Stimulated activated CD4-positive, alpha-beta T cell treated with anti-CD3 and anti-CD28 coated beads, TNF-alpha, amount 100 ng/mL, for 24 hours (primary cell): ENCODE results near the gene HDAC4.

Experiments used
- DNase-seq, 3 experiments: peaks; one replicate each; pipeline ENCODE4 v3.0.0-alpha.2; 2020; ENCODE audit warnings: low read depth in 3 of 3

Gene HDAC4

GRCh38 chr2:239141021-239141760 lies 259.6 kb downstream of the HDAC4 start:
- no peak for DNase-seq

DNA sequence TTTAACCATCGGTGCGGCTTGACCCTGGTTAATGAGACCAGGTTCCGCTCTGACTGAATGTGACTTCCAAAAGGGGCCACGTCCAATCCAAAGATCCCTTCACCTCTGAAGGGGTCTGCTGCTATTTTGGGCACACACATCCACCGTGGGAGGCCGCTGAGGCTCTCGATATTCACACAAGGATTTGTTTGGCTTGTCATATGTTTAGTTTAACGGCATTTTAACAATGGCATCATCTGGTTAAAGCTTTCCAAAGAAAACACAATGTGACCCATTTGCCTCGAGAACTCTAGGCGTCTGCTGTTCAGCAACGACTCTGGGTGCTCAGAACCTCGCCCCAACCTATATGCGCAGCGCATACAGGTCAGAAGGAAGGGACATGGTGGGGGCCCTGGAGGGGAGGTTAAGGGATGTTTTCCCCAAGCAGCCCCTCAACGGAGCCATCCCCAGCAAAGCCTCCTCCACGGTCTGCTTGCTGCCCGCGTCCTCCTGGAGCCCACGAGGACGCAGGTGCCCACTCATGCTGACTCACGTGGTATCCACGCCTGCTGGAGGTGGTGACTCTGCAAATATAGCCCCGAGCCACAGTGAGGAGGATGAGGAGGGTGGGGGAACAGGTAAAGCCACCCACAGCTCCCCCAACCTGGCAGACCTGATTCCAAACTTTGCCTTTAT lies 260.3 kb downstream of the HDAC4 start:
- no peak for DNase-seq

DNA sequence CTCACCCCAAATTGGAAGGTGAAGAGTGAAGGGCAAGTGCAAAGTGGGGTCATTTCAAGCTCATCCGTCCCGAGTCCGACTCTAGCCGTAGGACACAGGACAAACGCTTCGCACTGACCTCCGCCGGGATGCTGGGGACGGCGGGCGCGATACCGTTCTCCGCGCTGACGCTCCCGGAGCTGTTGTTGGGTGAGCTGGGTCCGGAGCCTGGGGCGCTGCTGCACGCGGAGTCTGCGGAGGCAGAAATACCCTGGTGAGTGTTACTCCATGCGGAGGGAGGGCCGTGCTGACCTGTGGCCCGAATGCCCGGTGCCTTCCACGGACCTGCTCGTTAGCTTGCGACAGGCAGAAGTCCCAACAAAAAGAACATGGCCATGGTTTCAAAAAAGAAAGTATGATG lies 261.3 kb downstream of the HDAC4 start:
- no peak for DNase-seq

- DNase-seq = no peak
Measured at GRCh38 chr2:239139101-239139500, 261.7 kb downstream of the HDAC4 start.

- no peak for DNase-seq
Measured at GRCh38 chr2:239138610-239139009, 262.2 kb downstream of the HDAC4 start.

- no peak for DNase-seq
Measured at GRCh38 chr2:239137898-239138283, 262.9 kb downstream of the HDAC4 start.

DNA sequence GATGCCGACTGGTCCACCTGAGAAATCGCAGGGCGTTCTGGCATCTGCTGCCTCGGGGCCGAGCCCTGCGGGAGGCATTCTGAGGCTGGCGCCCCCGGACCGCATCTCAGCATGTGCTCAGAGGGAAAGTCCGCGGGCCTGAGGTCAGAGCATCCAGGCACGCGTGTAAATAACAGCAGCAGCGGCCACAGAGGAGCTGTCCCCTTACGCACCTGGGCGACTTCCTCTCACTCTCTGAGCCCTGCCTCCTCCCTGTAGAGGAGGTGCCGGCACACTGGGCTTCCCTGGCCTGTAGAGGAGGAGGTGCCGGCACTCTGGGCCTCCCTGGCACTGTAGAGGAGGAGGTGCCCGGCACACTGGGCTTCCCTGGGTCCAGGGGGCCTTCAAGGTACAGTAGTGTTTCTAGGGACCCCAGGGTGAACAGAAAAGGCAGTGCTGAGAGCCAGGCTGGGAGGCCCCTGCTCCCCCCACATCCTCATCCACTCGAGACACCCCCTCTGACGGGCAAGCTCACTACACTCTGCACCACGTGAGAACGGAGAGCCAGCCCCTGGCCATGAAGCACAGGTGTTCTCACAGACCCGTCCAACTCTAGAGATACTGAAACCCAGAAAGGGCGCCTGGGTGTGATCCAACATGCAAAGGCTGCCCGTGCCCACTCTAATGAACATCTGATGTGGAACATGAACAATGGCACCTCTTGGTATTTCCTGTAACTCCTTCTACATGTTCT lies 263.5 kb downstream of the HDAC4 start:
- DNase-seq = no peak

GRCh38 chr2:239136762-239137161 lies 264.1 kb downstream of the HDAC4 start:
- no peak for DNase-seq

- DNase-seq = no peak
Measured at GRCh38 chr2:239136203-239136602, 264.6 kb downstream of the HDAC4 start.

DNA sequence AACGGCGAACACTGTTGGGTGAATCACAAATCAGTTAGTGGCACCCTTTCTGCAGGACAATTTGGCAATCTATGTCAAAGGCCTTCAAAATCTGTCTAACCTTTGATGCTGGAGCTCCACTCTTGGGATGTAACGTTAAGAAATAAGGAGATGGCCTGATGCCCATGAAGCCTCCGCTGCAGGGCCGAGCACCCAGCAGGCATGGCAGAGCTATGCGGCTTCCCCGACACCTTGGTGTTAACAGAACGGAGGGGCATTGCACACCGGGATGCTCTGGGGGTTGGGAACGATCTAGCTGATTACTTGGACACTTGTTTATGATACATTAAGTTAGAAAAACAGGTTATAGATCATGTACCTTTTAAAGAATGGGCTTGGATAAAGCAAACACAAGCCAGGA lies 265.3 kb downstream of the HDAC4 start:
- no peak for DNase-seq

DNA sequence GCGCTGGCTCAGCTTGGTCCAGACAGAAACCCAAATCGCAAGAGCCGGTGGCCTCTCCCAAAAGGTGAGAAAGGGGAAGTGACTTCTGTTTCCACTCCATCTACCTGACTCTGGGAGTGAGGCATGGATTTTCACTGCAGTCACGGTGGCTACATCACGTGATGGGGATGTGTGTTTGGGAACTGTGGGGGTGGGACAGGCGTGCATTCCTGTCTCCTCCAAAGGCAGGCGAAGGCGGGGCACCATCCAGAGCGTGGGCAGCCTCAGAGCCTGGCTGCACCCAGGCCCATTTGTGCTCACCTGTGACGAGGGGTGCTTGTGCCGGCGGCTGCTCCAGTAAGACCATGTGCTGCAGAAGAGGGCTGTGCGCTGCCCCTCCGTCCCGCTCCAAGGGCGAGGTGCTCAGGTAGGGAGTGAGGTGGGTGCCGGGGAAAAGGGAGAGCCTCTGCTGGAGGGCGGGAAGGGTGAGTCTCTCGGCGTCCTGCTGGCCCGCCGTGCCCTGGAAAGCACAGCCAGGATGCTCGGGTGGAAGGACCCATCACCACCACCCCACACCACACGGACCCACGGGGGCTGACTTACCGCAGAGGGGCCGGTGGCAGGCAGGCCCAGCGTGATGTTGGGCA lies 266.8 kb downstream of the HDAC4 start:
- DNase-seq = no peak

- no peak for DNase-seq
Measured at GRCh38 chr2:239132786-239133185, 268.0 kb downstream of the HDAC4 start.

DNA sequence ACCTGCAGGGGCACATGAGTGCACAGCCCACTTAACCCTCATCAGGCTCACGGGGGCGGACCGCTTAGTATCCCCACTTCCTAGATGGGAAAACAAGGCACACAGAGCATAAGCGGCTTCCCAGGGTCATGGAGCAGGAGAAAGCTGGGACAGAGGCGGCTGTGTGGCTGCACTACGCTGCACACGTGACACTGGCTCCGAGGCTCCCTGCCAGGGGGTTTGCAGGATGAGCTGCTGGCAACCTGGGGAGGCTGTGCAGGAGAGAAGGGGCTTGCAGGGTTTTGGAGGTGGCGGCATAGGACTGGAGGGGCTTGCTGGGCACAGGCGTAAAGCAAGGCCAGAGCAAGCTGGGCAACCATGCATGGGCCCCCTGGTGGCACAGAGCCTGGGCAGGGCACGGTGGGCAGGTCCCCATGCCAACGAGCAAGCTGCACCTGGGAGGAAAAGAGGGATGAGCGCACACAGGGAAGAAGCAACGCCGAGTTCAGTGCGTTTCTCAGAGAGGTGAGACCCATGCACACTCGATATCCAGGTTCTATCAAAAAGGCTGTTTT lies 268.6 kb downstream of the HDAC4 start:
- DNase-seq = no peak

DNA sequence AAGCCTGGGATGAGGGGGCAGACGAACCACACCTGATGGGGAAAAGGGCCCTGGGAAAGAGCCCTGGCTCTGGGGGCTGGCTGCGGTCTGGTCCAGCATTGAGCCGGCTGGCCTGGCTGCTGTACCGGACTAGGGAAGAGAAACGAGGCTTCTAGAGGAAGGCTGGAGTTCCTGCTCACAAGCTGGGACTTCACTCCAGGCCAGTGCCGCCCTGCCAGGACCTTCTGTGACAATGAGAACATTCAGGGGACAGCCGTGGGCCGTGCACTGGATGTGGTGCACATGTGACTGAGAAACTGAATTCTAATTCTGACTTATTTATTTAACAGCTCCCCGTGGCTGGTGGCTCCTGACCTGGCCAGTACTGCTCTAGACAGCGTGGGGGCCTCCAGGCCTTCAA lies 269.3 kb downstream of the HDAC4 start:
- no peak for DNase-seq

GRCh38 chr2:239130786-239131325 lies 270.0 kb downstream of the HDAC4 start:
- no peak for DNase-seq

- DNase-seq = no peak
Measured at GRCh38 chr2:239130041-239130440, 270.8 kb downstream of the HDAC4 start.

- no peak for DNase-seq
Measured at GRCh38 chr2:239129147-239129920, 271.5 kb downstream of the HDAC4 start.

- DNase-seq = no peak
Measured at GRCh38 chr2:239128706-239129105, 272.1 kb downstream of the HDAC4 start.

DNA sequence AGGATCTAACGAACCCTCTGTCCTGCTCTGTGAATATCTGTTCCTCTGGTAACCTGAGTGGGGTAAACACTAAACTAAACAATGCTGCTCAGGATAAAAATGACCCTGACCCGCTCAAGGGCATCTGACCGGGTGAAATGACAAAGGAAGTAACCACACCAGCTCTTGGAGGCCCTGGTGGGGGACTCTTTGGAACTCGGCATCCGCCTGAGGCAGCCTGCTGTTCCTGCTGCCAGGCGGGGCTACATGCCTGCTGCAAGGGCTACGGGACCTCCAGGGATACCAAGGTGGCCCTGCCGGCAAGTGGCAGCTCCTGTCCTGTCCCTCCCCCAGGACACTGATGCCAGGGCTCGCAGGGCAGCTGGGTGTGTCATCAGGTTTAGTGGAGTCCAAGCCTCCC lies 273.3 kb downstream of the HDAC4 start:
- DNase-seq = no peak

DNA sequence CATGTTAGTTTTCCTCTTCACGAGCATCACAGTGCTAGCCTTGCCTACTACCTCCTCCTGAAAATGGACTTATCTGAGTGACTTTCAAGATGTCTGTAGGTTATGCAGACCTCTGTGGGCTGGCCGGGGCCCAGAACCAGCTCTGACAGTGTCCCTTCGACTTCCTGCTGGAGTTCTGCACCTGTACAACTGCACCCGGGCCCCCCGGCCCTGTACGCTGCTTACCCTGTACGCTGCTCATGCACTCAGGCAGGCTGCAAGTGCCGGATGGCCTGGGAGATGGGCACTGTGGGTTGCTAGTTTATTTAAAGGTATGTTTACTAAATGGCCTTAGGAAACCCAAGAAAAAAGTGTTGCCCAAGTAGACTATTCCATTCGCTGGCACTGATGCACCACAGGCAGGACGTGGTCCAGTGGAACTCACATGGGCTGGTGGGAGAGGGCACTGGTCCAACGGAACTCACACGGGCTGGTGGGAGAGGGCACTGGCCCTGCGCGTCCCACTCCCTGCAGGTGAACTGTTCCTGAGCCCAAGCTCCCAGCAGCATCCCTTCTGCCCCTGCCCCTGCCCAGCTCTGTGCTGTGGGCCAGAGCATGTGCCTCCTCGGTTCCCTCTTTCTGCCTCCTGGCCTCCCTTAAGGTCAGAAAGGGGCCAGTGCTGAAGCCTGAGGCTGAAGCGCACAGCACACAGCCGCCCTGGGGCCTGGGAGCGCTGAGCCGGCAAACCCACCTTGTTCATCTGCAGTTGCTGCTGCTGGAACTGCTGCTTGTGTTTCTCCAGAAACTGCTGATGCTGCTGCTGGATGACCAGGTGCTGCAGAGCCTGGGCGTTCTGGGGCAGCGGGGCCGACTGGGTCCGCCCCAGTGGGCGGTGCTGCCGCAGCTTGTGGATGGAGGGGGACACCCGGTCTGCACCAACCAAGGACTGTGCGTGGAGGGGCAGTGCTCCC lies 274.8 kb downstream of the HDAC4 start:
- no peak for DNase-seq
